ENCODE measurements around the gene OR14J1.
"Not testable (repeated sequence)": the region's sequence is repeated elsewhere in the genome, so short reads cannot be mapped to it uniquely, and the experiment has no call there.

OR14J1 gene

GRCh38 chr6:29301316-29301715, at the start of gene OR14J1:
TSS of gene OR14J1 (plus strand) at chr6:29301701. CDS start at chr6:29306690, 4,989 bp downstream.
- no peak within 1 kb of the TSS for H3K4me3 ChIP-seq (ENCODE audit: low read length)
- no peaks in the 10 kb centered on the region for H3K9me3 ChIP-seq (ENCODE audit: control insufficient read depth, low read length)
- H3K27me3 ChIP-seq (ENCODE audit: control insufficient read depth, insufficient read depth, low read length): no peaks in the 10 kb centered on the region
- H3K9ac ChIP-seq (ENCODE audit: low read length): no peak within 1 kb of the TSS
- no peaks in the 10 kb centered on the region for H3K4me1 ChIP-seq (ENCODE audit: control insufficient read depth, insufficient read depth, low read length)
- no peaks in the 10 kb centered on the region for H3K36me3 ChIP-seq (ENCODE audit: control insufficient read depth, insufficient read depth, low read length)

- no peak overlapping the region for H3K4me3 ChIP-seq (ENCODE audit: low read length)
- no peaks in the 10 kb centered on the region for H3K9me3 ChIP-seq (ENCODE audit: control insufficient read depth, low read length)
- H3K36me3 ChIP-seq (ENCODE audit: control insufficient read depth, insufficient read depth, low read length): no peaks in the 10 kb centered on the region
- H3K9ac ChIP-seq (ENCODE audit: low read length): no peak overlapping the region
- H3K27me3 ChIP-seq (ENCODE audit: control insufficient read depth, insufficient read depth, low read length): no peaks in the 10 kb centered on the region
- H3K4me1 ChIP-seq (ENCODE audit: control insufficient read depth, insufficient read depth, low read length): no peaks in the 10 kb centered on the region
Measured at GRCh38 chr6:29251736-29252135, 49.8 kb upstream of the OR14J1 start.

- Histone ChIP-seq H3K9me3 (ENCODE audit: control insufficient read depth, low read length) (no peaks in the 10 kb centered on the region), H3K27me3 (ENCODE audit: control insufficient read depth, insufficient read depth, low read length) (no peaks in the 10 kb centered on the region), H3K4me1 (ENCODE audit: control insufficient read depth, insufficient read depth, low read length) (no peaks in the 10 kb centered on the region), H3K4me3 (ENCODE audit: low read length) (no peak overlapping the region), H3K9ac (ENCODE audit: low read length) (no peak overlapping the region), H3K36me3 (ENCODE audit: control insufficient read depth, insufficient read depth, low read length) (no peaks in the 10 kb centered on the region)
Measured at GRCh38 chr6:29255530-29255929, 46.0 kb upstream of the OR14J1 start.

GRCh38 chr6:29259721-29260120, 41.8 kb upstream of the OR14J1 start:
- no peaks in the 10 kb centered on the region for H3K4me1 ChIP-seq (ENCODE audit: control insufficient read depth, insufficient read depth, low read length)
- no peaks in the 10 kb centered on the region for H3K36me3 ChIP-seq (ENCODE audit: control insufficient read depth, insufficient read depth, low read length)
- no peak overlapping the region for H3K9ac ChIP-seq (ENCODE audit: low read length)
- no peak overlapping the region for H3K4me3 ChIP-seq (ENCODE audit: low read length)
- no peaks in the 10 kb centered on the region for H3K9me3 ChIP-seq (ENCODE audit: control insufficient read depth, low read length)
- H3K27me3 ChIP-seq (ENCODE audit: control insufficient read depth, insufficient read depth, low read length): no peaks in the 10 kb centered on the region

GRCh38 chr6:29263001-29263400, 38.5 kb upstream of the OR14J1 start:
- H3K27me3 ChIP-seq (ENCODE audit: control insufficient read depth, insufficient read depth, low read length): no peaks in the 10 kb centered on the region
- H3K9ac ChIP-seq (ENCODE audit: low read length): no peak overlapping the region
- no peak overlapping the region for H3K4me3 ChIP-seq (ENCODE audit: low read length)
- no peaks in the 10 kb centered on the region for H3K9me3 ChIP-seq (ENCODE audit: control insufficient read depth, low read length)
- no peaks in the 10 kb centered on the region for H3K4me1 ChIP-seq (ENCODE audit: control insufficient read depth, insufficient read depth, low read length)
- H3K36me3 ChIP-seq (ENCODE audit: control insufficient read depth, insufficient read depth, low read length): no peaks in the 10 kb centered on the region

GRCh38 chr6:29294499-29294914, 7.0 kb upstream of the OR14J1 start:
- Histone ChIP-seq H3K36me3 (ENCODE audit: control insufficient read depth, insufficient read depth, low read length) (no peaks in the 10 kb centered on the region), H3K9ac (ENCODE audit: low read length) (no peak overlapping the region), H3K4me3 (ENCODE audit: low read length) (no peak overlapping the region), H3K27me3 (ENCODE audit: control insufficient read depth, insufficient read depth, low read length) (no peaks in the 10 kb centered on the region), H3K9me3 (ENCODE audit: control insufficient read depth, low read length) (no peaks in the 10 kb centered on the region), H3K4me1 (ENCODE audit: control insufficient read depth, insufficient read depth, low read length) (no peaks in the 10 kb centered on the region)

- no peaks in the 10 kb centered on the region for H3K9me3 ChIP-seq (ENCODE audit: control insufficient read depth, low read length)
- H3K9ac ChIP-seq (ENCODE audit: low read length): no peak overlapping the region
- H3K4me3 ChIP-seq (ENCODE audit: low read length): no peak overlapping the region
- H3K27me3 ChIP-seq (ENCODE audit: control insufficient read depth, insufficient read depth, low read length): no peaks in the 10 kb centered on the region
- H3K36me3 ChIP-seq (ENCODE audit: control insufficient read depth, insufficient read depth, low read length): no peaks in the 10 kb centered on the region
- no peaks in the 10 kb centered on the region for H3K4me1 ChIP-seq (ENCODE audit: control insufficient read depth, insufficient read depth, low read length)
Measured at GRCh38 chr6:29295181-29295585, 6.3 kb upstream of the OR14J1 start.

- no peaks in the 10 kb centered on the region for H3K4me1 ChIP-seq (ENCODE audit: control insufficient read depth, insufficient read depth, low read length)
- H3K9ac ChIP-seq (ENCODE audit: low read length): no peak overlapping the region
- no peak overlapping the region for H3K4me3 ChIP-seq (ENCODE audit: low read length)
- no peaks in the 10 kb centered on the region for H3K36me3 ChIP-seq (ENCODE audit: control insufficient read depth, insufficient read depth, low read length)
- H3K9me3 ChIP-seq (ENCODE audit: control insufficient read depth, low read length): no peaks in the 10 kb centered on the region
- H3K27me3 ChIP-seq (ENCODE audit: control insufficient read depth, insufficient read depth, low read length): no peaks in the 10 kb centered on the region
Measured at GRCh38 chr6:29295623-29296022, 5.9 kb upstream of the OR14J1 start.

- Histone ChIP-seq H3K27me3 (ENCODE audit: control insufficient read depth, insufficient read depth, low read length) (no peaks in the 10 kb centered on the region), H3K4me1 (ENCODE audit: control insufficient read depth, insufficient read depth, low read length) (no peaks in the 10 kb centered on the region), H3K4me3 (ENCODE audit: low read length) (no peak overlapping the region), H3K9ac (ENCODE audit: low read length) (no peak overlapping the region), H3K9me3 (ENCODE audit: control insufficient read depth, low read length) (no peaks in the 10 kb centered on the region), H3K36me3 (ENCODE audit: control insufficient read depth, insufficient read depth, low read length) (no peaks in the 10 kb centered on the region)
Measured at GRCh38 chr6:29319931-29320330, 18.4 kb downstream of the OR14J1 start.

- H3K4me3 ChIP-seq (ENCODE audit: low read length); H3K4me1 ChIP-seq (ENCODE audit: control insufficient read depth, insufficient read depth, low read length); H3K9ac ChIP-seq (ENCODE audit: low read length); H3K27me3 ChIP-seq (ENCODE audit: control insufficient read depth, insufficient read depth, low read length); H3K9me3 ChIP-seq (ENCODE audit: control insufficient read depth, low read length); H3K36me3 ChIP-seq (ENCODE audit: control insufficient read depth, insufficient read depth, low read length): not testable (repeated sequence)
Measured at GRCh38 chr6:29323332-29323731, 21.8 kb downstream of the OR14J1 start.

GRCh38 chr6:29325777-29326176, 24.3 kb downstream of the OR14J1 start:
- H3K9ac ChIP-seq (ENCODE audit: low read length): no peak overlapping the region
- H3K4me1 ChIP-seq (ENCODE audit: control insufficient read depth, insufficient read depth, low read length): no peaks in the 10 kb centered on the region
- H3K36me3 ChIP-seq (ENCODE audit: control insufficient read depth, insufficient read depth, low read length): no peaks in the 10 kb centered on the region
- no peaks in the 10 kb centered on the region for H3K27me3 ChIP-seq (ENCODE audit: control insufficient read depth, insufficient read depth, low read length)
- no peak overlapping the region for H3K4me3 ChIP-seq (ENCODE audit: low read length)
- no peaks in the 10 kb centered on the region for H3K9me3 ChIP-seq (ENCODE audit: control insufficient read depth, low read length)

GRCh38 chr6:29332676-29333075, 31.2 kb downstream of the OR14J1 start:
- no peak overlapping the region for H3K9ac ChIP-seq (ENCODE audit: low read length)
- H3K4me1 ChIP-seq (ENCODE audit: control insufficient read depth, insufficient read depth, low read length): no peaks in the 10 kb centered on the region
- H3K4me3 ChIP-seq (ENCODE audit: low read length): no peak overlapping the region
- H3K36me3 ChIP-seq (ENCODE audit: control insufficient read depth, insufficient read depth, low read length): no peaks in the 10 kb centered on the region
- H3K27me3 ChIP-seq (ENCODE audit: control insufficient read depth, insufficient read depth, low read length): no peaks in the 10 kb centered on the region
- H3K9me3 ChIP-seq (ENCODE audit: control insufficient read depth, low read length): no peaks in the 10 kb centered on the region

- Histone ChIP-seq H3K9me3 (ENCODE audit: control insufficient read depth, low read length) (no peaks in the 10 kb centered on the region), H3K27me3 (ENCODE audit: control insufficient read depth, insufficient read depth, low read length) (no peaks in the 10 kb centered on the region), H3K36me3 (ENCODE audit: control insufficient read depth, insufficient read depth, low read length) (no peaks in the 10 kb centered on the region), H3K4me1 (ENCODE audit: control insufficient read depth, insufficient read depth, low read length) (no peaks in the 10 kb centered on the region), H3K9ac (ENCODE audit: low read length) (no peak overlapping the region), H3K4me3 (ENCODE audit: low read length) (no peak overlapping the region)
Measured at GRCh38 chr6:29336269-29336668, 34.8 kb downstream of the OR14J1 start.
